Stimulated activated CD4-positive, alpha-beta T cell treated with anti-CD3 and anti-CD28 coated beads, Interleukin-15, amount 100 ng/mL, for 24 hours (primary cell): ENCODE measurements around the gene RAD54L2.
"Not testable (repeated sequence)": the region's sequence is repeated elsewhere in the genome, so short reads cannot be mapped to it uniquely, and the experiment has no call there.

Experiments used
- DNase-seq: peaks from one replicate; pipeline ENCODE4 v3.0.0-alpha.2; 2020

Gene RAD54L2

GRCh38 chr3:51538459-51539290, at the start of gene RAD54L2:
RAD54L2 (plus strand) TSS chr3:51538719; CDS start chr3:51590421, 51,702 bp downstream.
- DNase-seq = peak; percentile 88

- DNase-seq = peak; percentile 96
Observed at GRCh38 chr3:51498876-51499738, 39.4 kb upstream of the RAD54L2 start.

- no peak for DNase-seq
Observed at GRCh38 chr3:51500632-51501131, 37.8 kb upstream of the RAD54L2 start.

GRCh38 chr3:51501833-51502561, 36.5 kb upstream of the RAD54L2 start:
- peak; percentile 85 for DNase-seq

- DNase-seq = no peak
Observed at GRCh38 chr3:51502562-51502910, 36.0 kb upstream of the RAD54L2 start.

GRCh38 chr3:51503007-51503406, 35.5 kb upstream of the RAD54L2 start:
- DNase-seq = no peak

- DNase-seq = no peak
Observed at GRCh38 chr3:51508255-51508654, 30.3 kb upstream of the RAD54L2 start.

GRCh38 chr3:51510996-51511395, 27.5 kb upstream of the RAD54L2 start:
- DNase-seq = no peak

- no peak for DNase-seq
Observed at GRCh38 chr3:51514210-51514609, 24.3 kb upstream of the RAD54L2 start.

- DNase-seq = no peak
Observed at GRCh38 chr3:51519848-51520247, 18.7 kb upstream of the RAD54L2 start.

- DNase-seq = not testable (repeated sequence)
Observed at GRCh38 chr3:51520906-51521730, 17.4 kb upstream of the RAD54L2 start.

GRCh38 chr3:51522273-51522962, 16.1 kb upstream of the RAD54L2 start:
- DNase-seq = no peak

GRCh38 chr3:51524874-51525273, 13.6 kb upstream of the RAD54L2 start:
- DNase-seq = not testable (repeated sequence)

GRCh38 chr3:51530485-51530884, 8.0 kb upstream of the RAD54L2 start:
- DNase-seq = no peak

- DNase-seq = no peak
Observed at GRCh38 chr3:51535146-51536019, 3.1 kb upstream of the RAD54L2 start.

- DNase-seq = not testable (repeated sequence)
Observed at GRCh38 chr3:51537631-51538030, 888 bp upstream of the RAD54L2 start.

- DNase-seq = peak; percentile 9
Observed at GRCh38 chr3:51538115-51538458, 432 bp upstream of the RAD54L2 start.

- peak; percentile 69 for DNase-seq
Observed at GRCh38 chr3:51539291-51539941, 897 bp downstream of the RAD54L2 start.

- DNase-seq = not testable (repeated sequence)
Observed at GRCh38 chr3:51542596-51542995, 4.1 kb downstream of the RAD54L2 start.
